ENCODE results near the gene SIRT2.

SIRT2 gene

GRCh38 chr19:38915329-38916321, 16.2 kb upstream of the SIRT2 start:
- Mint-ChIP-seq H3K36me3 (ENCODE audit: insufficient read depth) (no peaks in the 10 kb centered on the region), H3K27ac (peak overlapping the region in 1 of 2 donors; percentile 32), H3K9me3 (no peaks in the 10 kb centered on the region), H3K4me3 (no peak overlapping the region), H3K27me3 (no peaks in the 10 kb centered on the region), H3K4me1 (ENCODE audit: low read depth in 2 of 2) (peaks cover 0 to 5% of the 10 kb centered on the region in 2 donors)
- DNase-seq (no peak), ATAC-seq (replicated peaks) (no peak)

DNA sequence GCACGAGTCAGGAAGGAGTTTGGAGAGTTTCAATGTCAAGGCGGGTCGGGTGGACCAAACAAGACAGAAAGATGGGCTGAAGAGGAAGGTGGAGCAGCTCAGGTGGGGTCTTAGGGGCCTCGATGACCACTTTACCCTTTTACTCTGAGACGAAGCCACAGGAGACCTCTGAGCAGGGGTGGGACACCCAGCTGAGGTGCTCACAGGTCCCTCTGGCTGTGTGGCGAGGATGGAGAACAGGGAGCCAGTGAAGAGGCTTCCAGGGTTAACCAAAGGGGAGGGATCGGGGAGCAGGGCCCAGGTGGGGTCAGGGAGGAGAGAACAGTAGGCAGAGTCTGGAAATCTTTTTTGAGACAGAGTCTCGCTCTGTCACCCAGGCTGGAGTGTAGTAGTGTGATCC, 14.5 kb upstream of the SIRT2 start:
- no peaks in the 10 kb centered on the region for H3K27me3 Mint-ChIP-seq
- peaks cover 4% of the 10 kb centered on the region for H3K36me3 Mint-ChIP-seq (ENCODE audit: insufficient read depth)
- no peak for ATAC-seq (replicated peaks)
- H3K9me3 Mint-ChIP-seq = no peaks in the 10 kb centered on the region
- no peak for DNase-seq
- no peak overlapping the region for H3K4me3 Mint-ChIP-seq
- peaks cover 0 to 2% of the 10 kb centered on the region in 2 donors for H3K4me1 Mint-ChIP-seq (ENCODE audit: low read depth in 2 of 2)
- peak overlapping the region in 1 of 2 donors; percentile 16 for H3K27ac Mint-ChIP-seq

GRCh38 chr19:38912600-38913514, 13.4 kb upstream of the SIRT2 start:
- H3K4me3 Mint-ChIP-seq = no peak overlapping the region
- peaks cover 15% of the 10 kb centered on the region for H3K36me3 Mint-ChIP-seq (ENCODE audit: insufficient read depth)
- H3K27ac Mint-ChIP-seq = peak overlapping the region; percentile 11 to 16
- ATAC-seq (replicated peaks) (no peak), DNase-seq (no peak)
- no peaks in the 10 kb centered on the region for H3K9me3 Mint-ChIP-seq
- H3K4me1 Mint-ChIP-seq (ENCODE audit: low read depth in 2 of 2) = peaks cover 0 to 3% of the 10 kb centered on the region in 2 donors
- H3K27me3 Mint-ChIP-seq = no peaks in the 10 kb centered on the region

- no peak overlapping the region for H3K4me3 Mint-ChIP-seq
- H3K36me3 Mint-ChIP-seq (ENCODE audit: insufficient read depth) = peaks cover 28% of the 10 kb centered on the region
- ATAC-seq (replicated peaks) (no peak), DNase-seq (no peak)
- no peak overlapping the region for H3K27ac Mint-ChIP-seq
- H3K9me3 Mint-ChIP-seq = no peaks in the 10 kb centered on the region
- peaks cover 0 to 3% of the 10 kb centered on the region in 2 donors for H3K4me1 Mint-ChIP-seq (ENCODE audit: low read depth in 2 of 2)
- H3K27me3 Mint-ChIP-seq = no peaks in the 10 kb centered on the region
Measured at GRCh38 chr19:38911388-38912001, 12.1 kb upstream of the SIRT2 start.

GRCh38 chr19:38910488-38910887, 11.1 kb upstream of the SIRT2 start:
- peaks cover 38% of the 10 kb centered on the region for H3K36me3 Mint-ChIP-seq (ENCODE audit: insufficient read depth)
- H3K4me3 Mint-ChIP-seq = no peak overlapping the region
- DNase-seq = no peak
- peaks cover 0 to 3% of the 10 kb centered on the region in 2 donors for H3K4me1 Mint-ChIP-seq (ENCODE audit: low read depth in 2 of 2)
- peak overlapping the region in 1 of 2 donors; percentile 30 for H3K27ac Mint-ChIP-seq
- H3K27me3 Mint-ChIP-seq = no peaks in the 10 kb centered on the region
- no peaks in the 10 kb centered on the region for H3K9me3 Mint-ChIP-seq
- no peak for ATAC-seq (replicated peaks)

- no peaks in the 10 kb centered on the region for H3K9me3 Mint-ChIP-seq
- DNase-seq = no peak
- peak; percentile 39 for ATAC-seq (replicated peaks)
- peak overlapping the region in 1 of 2 donors; percentile 60 for H3K27ac Mint-ChIP-seq
- H3K4me1 Mint-ChIP-seq (ENCODE audit: low read depth in 2 of 2) = peaks cover 6 to 8% of the 10 kb centered on the region in 2 donors
- peaks cover 50% of the 10 kb centered on the region for H3K36me3 Mint-ChIP-seq (ENCODE audit: insufficient read depth)
- no peak overlapping the region for H3K4me3 Mint-ChIP-seq
- no peaks in the 10 kb centered on the region for H3K27me3 Mint-ChIP-seq
Measured at GRCh38 chr19:38908911-38909310, 9.5 kb upstream of the SIRT2 start.

- Mint-ChIP-seq H3K27me3 (no peaks in the 10 kb centered on the region), H3K36me3 (ENCODE audit: insufficient read depth) (peaks cover 54% of the 10 kb centered on the region), H3K4me3 (peak overlapping the region in 1 of 2 donors; percentile 27), H3K27ac (peak overlapping the region; percentile 23 to 60), H3K4me1 (ENCODE audit: low read depth in 2 of 2) (peaks cover 10% of the 10 kb centered on the region in 2 donors), H3K9me3 (no peaks in the 10 kb centered on the region)
- no peak for ATAC-seq (replicated peaks)
- no peak for DNase-seq
Measured at GRCh38 chr19:38907670-38908069, 8.3 kb upstream of the SIRT2 start.

- Mint-ChIP-seq H3K4me3 (no peak overlapping the region), H3K36me3 (ENCODE audit: insufficient read depth) (peaks cover 54% of the 10 kb centered on the region), H3K27me3 (no peaks in the 10 kb centered on the region), H3K9me3 (no peaks in the 10 kb centered on the region), H3K27ac (peak overlapping the region; percentile 23 to 60), H3K4me1 (ENCODE audit: low read depth in 2 of 2) (peaks cover 10% of the 10 kb centered on the region in 2 donors)
- DNase-seq (no peak), ATAC-seq (replicated peaks) (no peak)
Measured at GRCh38 chr19:38907227-38907626, 7.8 kb upstream of the SIRT2 start.

DNA sequence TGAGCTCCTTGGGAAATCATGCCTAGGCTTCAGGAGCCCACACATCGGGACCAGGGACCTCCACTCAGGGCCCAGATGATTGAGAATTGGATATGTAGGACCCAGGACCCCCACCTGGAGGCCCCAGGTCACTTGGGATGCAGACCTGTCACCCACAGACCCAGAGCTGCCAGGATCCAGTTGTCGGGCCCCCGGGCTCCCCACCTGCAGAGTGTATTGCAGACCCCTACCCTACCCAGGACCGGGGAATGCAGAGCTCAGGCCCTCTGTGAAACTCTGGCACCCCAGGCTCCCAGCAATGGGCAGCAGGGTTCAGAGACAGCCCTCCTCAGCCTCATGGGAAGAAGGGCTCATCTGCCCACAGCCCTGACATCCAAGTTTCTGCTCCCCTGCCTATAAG, 6.2 kb upstream of the SIRT2 start:
- no peak for ATAC-seq (replicated peaks)
- H3K9me3 Mint-ChIP-seq = no peaks in the 10 kb centered on the region
- no peak overlapping the region for H3K27ac Mint-ChIP-seq
- H3K36me3 Mint-ChIP-seq (ENCODE audit: insufficient read depth) = peaks cover 54% of the 10 kb centered on the region
- peak overlapping the region in 1 of 2 donors; percentile 45 for H3K4me3 Mint-ChIP-seq
- no peaks in the 10 kb centered on the region for H3K27me3 Mint-ChIP-seq
- DNase-seq = no peak
- H3K4me1 Mint-ChIP-seq (ENCODE audit: low read depth in 2 of 2) = peaks cover 14% of the 10 kb centered on the region in 2 donors

- H3K4me3 Mint-ChIP-seq = peak overlapping the region in 1 of 2 donors; percentile 45
- H3K9me3 Mint-ChIP-seq = no peaks in the 10 kb centered on the region
- no peaks in the 10 kb centered on the region for H3K27me3 Mint-ChIP-seq
- peaks cover 57% of the 10 kb centered on the region for H3K36me3 Mint-ChIP-seq (ENCODE audit: insufficient read depth)
- DNase-seq = no peak
- ATAC-seq (replicated peaks) = no peak
- H3K4me1 Mint-ChIP-seq (ENCODE audit: low read depth in 2 of 2) = peaks cover 18% of the 10 kb centered on the region in 2 donors
- H3K27ac Mint-ChIP-seq = no peak overlapping the region
Measured at GRCh38 chr19:38904581-38905539, 5.4 kb upstream of the SIRT2 start.

DNA sequence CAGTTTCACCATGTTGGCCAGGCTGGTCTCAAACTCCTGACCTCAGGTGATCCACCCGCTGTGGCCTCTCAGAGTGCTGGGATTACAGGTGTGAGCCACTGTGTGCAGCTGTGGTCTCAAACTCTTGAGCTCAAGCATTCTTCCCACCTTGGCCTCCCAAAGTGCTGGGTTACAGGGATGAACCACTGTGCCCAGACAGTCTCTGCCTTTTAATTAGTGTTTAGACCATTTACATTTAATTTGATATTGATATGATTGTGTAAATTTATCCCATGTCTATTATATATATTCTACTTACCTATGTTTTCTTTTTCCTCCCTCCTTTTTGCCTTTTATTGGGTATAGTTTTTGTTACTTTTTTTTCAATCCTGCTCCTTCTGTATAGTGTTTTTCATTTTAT, 2.3 kb upstream of the SIRT2 start:
- ATAC-seq (replicated peaks) (no peak), DNase-seq (no peak)
- Mint-ChIP-seq H3K9me3 (no peaks in the 10 kb centered on the region), H3K4me1 (ENCODE audit: low read depth in 2 of 2) (peaks cover 32 to 39% of the 10 kb centered on the region in 2 donors), H3K27me3 (no peaks in the 10 kb centered on the region), H3K27ac (peak overlapping the region in 1 of 2 donors; percentile 100), H3K4me3 (peak overlapping the region; percentile 62 to 91), H3K36me3 (ENCODE audit: insufficient read depth) (peaks cover 45% of the 10 kb centered on the region)

- no peak for ATAC-seq (replicated peaks)
- DNase-seq = no peak
- H3K27ac Mint-ChIP-seq = peak overlapping the region; percentile 99 to 100
- no peaks in the 10 kb centered on the region for H3K9me3 Mint-ChIP-seq
- peaks cover 36% of the 10 kb centered on the region for H3K36me3 Mint-ChIP-seq (ENCODE audit: insufficient read depth)
- peak overlapping the region; percentile 91 to 96 for H3K4me3 Mint-ChIP-seq
- peaks cover 33 to 41% of the 10 kb centered on the region in 2 donors for H3K4me1 Mint-ChIP-seq (ENCODE audit: low read depth in 2 of 2)
- H3K27me3 Mint-ChIP-seq = no peaks in the 10 kb centered on the region
Measured at GRCh38 chr19:38900743-38901190, 1.3 kb upstream of the SIRT2 start.

Measured in effector memory CD8-positive, alpha-beta T cell (primary cell).